ENCODE measurements around the gene TCTN1. TPM values are rescaled to one million over a fixed set of nuclear protein-coding genes. Genes with fewer than 3 reads are reported as not detected.
A peak's percentile ranks its signal among the peaks of the same experiment; 100 is the strongest.

TCTN1 gene
- total and polyA plus RNA-seq, 9 of the 15 experiments (the other 6 are each of a cell fraction or from before 2014, with no cell fraction given), result 0.32 to 12.5 (median 4.0) TPM

DNA sequence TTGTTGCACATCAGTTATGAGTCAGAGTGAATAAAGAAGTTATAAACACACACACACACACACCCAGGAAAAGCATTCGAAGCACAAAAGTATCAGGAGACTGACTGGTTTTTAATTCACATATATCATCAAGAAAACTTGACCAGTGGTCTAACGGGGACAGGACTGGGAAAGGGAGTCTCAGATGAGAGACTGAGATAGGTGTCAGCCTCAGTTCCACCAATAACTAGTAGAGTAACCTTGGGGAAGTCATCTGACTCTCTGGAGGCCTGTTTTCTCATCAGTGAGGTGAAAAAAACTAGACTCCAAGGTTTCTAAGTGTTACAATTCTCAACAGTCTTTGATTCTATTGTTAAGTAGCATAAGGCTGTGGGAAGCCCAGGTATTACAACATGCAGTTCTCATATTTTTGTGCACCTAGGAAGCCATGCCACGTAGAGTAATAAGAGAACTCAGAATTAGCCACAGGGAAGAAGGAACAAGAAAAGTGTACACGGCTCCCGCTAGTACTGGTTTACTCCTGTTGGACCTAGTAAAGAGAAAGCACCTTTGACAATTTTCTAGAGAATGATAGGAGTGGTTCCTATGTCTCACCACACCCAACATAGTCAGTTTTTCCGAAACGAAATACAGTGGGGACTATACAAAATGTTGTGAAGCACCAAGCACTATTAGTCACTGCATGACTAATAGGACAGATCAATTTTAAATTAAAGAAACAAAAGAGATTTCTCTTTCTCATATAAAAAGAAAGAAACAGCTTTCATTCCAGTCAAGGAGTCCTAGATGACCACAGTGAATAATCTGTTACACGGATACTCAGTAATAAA lies 35.9 kb upstream of the TCTN1 start (continued):
- TF ChIP-seq, protein P1, sequence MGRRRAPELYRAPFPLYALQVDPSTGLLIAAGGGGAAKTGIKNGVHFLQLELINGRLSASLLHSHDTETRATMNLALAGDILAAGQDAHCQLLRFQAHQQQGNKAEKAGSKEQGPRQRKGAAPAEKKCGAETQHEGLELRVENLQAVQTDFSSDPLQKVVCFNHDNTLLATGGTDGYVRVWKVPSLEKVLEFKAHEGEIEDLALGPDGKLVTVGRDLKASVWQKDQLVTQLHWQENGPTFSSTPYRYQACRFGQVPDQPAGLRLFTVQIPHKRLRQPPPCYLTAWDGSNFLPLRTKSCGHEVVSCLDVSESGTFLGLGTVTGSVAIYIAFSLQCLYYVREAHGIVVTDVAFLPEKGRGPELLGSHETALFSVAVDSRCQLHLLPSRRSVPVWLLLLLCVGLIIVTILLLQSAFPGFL (CRISPR knock-in tag; IDR thresholded peaks at IDR 0.05), result no peak
- TF ChIP-seq ZNF197 (CRISPR knock-in tag; IDR thresholded peaks at IDR 0.05; ENCODE audit: low read depth) (no peak), DPF2 (IDR thresholded peaks at IDR 0.05) (peak; percentile 42; the same call in 1 of the 2 replicates), ZNF668 (CRISPR knock-in tag; IDR thresholded peaks at IDR 0.05) (no peak), RBM39 (optimal IDR thresholded peaks at IDR 0.05; ENCODE audit: low read depth, low read length) (no peak), HDAC1 (IDR thresholded peaks at IDR 0.05) (no peak), ETV5 (CRISPR knock-in tag; IDR thresholded peaks at IDR 0.05; ENCODE audit: low read depth) (no peak), SOX6 (IDR thresholded peaks at IDR 0.05) (no peak), PCBP2 (IDR thresholded peaks at IDR 0.05; ENCODE audit: low read depth, low read length, poor library complexity, severe bottlenecking) (no peak), ZNF766 (CRISPR knock-in tag; conservative IDR thresholded peaks at IDR 0.05) (no peak; the same call in 1 of the 2 replicates), ZNF57 (CRISPR knock-in tag; IDR thresholded peaks at IDR 0.05) (no peak), GABPB1 (CRISPR knock-in tag; IDR thresholded peaks at IDR 0.05) (no peak), ZNF274 (IDR thresholded peaks at IDR 0.05; ENCODE audit: borderline replicate concordance, low read depth, low read length) (no peak), ZNF212 (CRISPR knock-in tag; IDR thresholded peaks at IDR 0.05) (no peak), TAF7 (tag; IDR thresholded peaks at IDR 0.05) (no peak), ZNF79 (CRISPR knock-in tag; IDR thresholded peaks at IDR 0.05; ENCODE audit: low read depth) (no peak), CHD1 (IDR thresholded peaks at IDR 0.05; ENCODE audit: low read length) (no peak), FOXK1 (CRISPR knock-in tag; IDR thresholded peaks at IDR 0.05; ENCODE audit: borderline replicate concordance) (no peak), ZNF551 (CRISPR knock-in tag; IDR thresholded peaks at IDR 0.05) (no peak), ETS2 (tag; IDR thresholded peaks at IDR 0.05; ENCODE audit: borderline replicate concordance, poor library complexity, severe bottlenecking) (no peak)
- TF ChIP-seq, protein P2, sequence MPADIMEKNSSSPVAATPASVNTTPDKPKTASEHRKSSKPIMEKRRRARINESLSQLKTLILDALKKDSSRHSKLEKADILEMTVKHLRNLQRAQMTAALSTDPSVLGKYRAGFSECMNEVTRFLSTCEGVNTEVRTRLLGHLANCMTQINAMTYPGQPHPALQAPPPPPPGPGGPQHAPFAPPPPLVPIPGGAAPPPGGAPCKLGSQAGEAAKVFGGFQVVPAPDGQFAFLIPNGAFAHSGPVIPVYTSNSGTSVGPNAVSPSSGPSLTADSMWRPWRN (IDR thresholded peaks at IDR 0.05; ENCODE audit: low read depth), result no peak
- TF ChIP-seq, protein P3, sequence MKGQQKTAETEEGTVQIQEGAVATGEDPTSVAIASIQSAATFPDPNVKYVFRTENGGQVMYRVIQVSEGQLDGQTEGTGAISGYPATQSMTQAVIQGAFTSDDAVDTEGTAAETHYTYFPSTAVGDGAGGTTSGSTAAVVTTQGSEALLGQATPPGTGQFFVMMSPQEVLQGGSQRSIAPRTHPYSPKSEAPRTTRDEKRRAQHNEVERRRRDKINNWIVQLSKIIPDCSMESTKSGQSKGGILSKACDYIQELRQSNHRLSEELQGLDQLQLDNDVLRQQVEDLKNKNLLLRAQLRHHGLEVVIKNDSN (CRISPR knock-in tag; IDR thresholded peaks at IDR 0.05), result no peak
- TF ChIP-seq, protein P4, sequence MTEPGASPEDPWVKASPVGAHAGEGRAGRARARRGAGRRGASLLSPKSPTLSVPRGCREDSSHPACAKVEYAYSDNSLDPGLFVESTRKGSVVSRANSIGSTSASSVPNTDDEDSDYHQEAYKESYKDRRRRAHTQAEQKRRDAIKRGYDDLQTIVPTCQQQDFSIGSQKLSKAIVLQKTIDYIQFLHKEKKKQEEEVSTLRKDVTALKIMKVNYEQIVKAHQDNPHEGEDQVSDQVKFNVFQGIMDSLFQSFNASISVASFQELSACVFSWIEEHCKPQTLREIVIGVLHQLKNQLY (CRISPR knock-in tag; conservative IDR thresholded peaks at IDR 0.05), result no peak
- TF ChIP-seq, protein P5, sequence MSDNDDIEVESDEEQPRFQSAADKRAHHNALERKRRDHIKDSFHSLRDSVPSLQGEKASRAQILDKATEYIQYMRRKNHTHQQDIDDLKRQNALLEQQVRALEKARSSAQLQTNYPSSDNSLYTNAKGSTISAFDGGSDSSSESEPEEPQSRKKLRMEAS (CRISPR knock-in tag; IDR thresholded peaks at IDR 0.05), result no peak
- TF ChIP-seq, protein P6, sequence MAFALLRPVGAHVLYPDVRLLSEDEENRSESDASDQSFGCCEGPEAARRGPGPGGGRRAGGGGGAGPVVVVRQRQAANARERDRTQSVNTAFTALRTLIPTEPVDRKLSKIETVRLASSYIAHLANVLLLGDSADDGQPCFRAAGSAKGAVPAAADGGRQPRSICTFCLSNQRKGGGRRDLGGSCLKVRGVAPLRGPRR (CRISPR knock-in tag; IDR thresholded peaks at IDR 0.05), result no peak
